HG02885 (cell line): ENCODE data around the gene YIPF6.
"Not testable (repeated sequence)": the region's sequence is repeated elsewhere in the genome, so short reads cannot be mapped to it uniquely, and the experiment has no call there.

ENCODE experiments used
- ATAC-seq: cut with Tn5 transposase; IDR thresholded peaks from one replicate; pipeline ENCODE4 v1.9.1; 2021; ENCODE audit warnings: mild to moderate bottlenecking; ENCODE audit not compliant: unreplicated experiment, poor library complexity

Gene YIPF6

DNA sequence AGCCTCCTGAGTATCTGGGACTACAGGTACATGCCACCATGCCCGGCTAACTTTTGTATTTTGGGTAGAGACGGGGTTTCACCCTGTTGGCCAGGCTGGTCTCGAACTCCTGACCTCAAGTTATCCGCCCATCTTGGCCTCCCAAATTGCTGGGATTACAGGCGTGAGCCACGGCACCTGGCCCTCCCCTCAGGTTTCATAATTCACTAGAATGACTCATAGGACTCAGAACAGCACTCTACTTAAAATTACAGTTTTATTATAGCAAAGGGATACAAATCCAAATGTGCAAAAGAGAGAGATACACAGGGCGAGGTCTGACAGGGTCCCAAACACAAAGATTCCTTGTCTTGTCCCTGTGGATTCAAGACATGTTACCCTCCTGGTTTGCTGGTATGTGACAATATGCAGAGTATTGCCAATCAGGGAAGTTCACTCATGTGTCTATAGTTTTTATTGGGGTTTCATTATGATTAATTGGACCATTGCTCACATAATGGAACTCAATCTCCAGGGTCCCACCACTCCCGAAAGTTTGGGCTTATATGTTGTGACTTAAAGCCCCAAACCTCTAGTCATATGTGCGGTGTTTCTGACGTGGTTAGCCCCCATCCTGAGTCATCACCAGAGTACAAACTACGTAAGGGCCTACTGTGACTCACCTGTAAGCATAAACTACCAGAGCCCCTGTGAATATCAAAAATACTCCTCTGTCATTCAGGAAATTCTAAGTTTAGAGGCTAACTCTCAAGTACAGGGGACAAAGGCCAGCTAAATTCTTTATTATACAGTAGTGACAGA is 5.2 kb downstream of the YIPF6 start:
- peak; percentile 58 for ATAC-seq

DNA sequence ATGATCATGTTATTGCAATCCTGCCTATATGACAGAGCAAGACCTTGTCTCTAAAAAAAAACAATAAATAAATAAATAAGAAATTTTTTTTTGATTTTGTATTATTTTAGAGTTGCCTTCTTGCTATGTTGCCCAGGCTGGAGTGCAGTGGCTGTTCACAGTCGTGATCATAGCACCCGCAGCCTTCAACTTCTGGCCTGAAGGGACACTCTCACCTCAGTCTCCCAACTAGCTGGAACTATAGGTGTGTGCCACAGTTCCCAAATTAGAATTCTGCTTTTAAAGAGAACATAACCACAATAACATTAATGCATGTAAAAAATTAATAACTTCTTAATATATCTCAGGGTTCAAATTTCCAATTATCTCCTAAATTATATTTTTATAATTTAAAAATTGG is 7.8 kb downstream of the YIPF6 start:
- ATAC-seq = no peak

DNA sequence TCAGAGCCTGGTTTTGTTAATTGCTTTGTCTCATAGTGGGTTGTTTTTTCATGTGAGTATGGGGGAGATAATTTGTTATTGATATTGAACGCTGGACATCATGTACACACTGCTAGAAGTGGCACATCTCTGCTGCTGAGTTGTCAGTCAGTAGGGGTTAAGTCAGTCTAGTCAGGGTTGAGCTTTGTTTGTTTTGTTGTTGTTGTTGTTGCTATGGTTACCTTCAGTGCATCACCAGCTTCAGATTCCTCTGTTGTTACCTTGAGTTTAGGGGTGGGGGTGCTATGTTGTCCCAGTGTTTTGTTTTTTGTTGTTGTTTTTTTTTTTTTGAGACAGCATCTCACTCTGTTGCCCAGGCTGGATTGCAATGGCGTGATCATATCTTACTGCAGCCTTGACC is 9.9 kb downstream of the YIPF6 start:
- ATAC-seq = no peak

DNA sequence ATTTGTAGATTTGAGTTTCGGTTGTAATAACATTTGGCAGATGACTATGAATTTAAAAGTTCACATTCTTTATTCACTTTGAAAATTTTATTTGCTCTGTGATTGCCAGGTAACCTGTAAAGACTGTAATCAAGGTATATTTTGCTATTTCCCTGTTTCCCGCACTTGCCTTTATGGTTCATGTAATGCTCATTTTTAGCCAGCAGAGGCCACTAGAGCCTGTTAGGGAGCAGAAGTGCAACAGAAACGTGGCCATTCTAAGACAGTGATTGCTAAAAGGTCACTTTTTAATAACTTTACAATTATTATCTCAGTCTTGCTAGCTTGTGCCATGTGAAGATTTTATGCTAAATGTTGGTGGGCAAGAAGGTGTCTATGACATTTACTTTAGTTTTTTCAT is 12.4 kb downstream of the YIPF6 start:
- ATAC-seq = peak; percentile 83

DNA sequence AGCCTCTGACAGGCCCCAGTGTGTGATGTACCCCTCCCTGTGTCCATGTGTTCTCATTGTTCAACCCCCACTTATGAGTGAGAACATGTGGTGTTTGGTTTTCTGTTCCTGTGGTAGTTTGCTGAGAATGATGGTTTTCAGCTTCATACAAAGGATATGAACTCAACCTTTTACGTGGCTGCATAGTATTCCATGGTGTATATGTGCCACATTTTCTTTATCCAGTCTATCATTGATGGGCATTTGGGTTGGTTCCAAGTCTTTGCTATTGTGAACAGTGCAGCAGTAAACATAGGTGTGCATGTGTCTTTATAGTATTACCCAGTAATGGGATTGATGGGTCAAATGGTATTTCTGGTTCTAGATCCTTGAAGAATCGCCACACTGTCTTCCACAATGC is 25.8 kb downstream of the YIPF6 start:
- ATAC-seq = not testable (repeated sequence)

DNA sequence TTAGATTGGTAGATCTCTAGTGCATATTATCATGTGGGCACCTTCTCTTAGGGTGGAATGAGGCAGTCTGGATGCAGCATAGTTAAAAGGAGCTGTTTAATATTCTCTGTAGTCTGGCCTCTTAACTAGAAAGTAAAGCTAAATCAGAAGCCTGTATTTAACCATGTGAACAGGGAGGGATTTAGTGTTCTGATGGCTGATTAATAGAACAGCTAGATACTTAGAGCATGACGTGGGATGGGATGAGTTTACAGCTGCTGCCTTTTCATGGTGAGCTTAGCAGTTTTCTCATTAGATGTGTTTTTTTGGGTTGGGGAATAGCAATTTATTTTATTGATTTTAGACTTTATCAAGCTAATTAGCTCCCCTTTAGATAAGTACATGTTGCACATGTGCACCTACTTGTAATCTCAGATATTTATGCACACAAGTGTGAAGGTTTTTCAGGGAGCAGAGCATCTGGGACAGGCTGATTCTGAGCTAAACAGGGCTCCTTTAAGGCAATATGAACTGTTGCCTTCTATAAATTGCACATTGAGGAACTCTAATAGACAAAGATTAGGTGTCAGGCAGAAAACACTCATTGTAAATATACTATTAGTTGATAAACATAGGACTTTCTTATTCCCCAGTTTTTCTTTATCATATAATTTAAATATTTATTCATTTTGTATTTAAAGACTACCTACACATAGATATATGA is 34.1 kb downstream of the YIPF6 start:
- ATAC-seq = no peak

DNA sequence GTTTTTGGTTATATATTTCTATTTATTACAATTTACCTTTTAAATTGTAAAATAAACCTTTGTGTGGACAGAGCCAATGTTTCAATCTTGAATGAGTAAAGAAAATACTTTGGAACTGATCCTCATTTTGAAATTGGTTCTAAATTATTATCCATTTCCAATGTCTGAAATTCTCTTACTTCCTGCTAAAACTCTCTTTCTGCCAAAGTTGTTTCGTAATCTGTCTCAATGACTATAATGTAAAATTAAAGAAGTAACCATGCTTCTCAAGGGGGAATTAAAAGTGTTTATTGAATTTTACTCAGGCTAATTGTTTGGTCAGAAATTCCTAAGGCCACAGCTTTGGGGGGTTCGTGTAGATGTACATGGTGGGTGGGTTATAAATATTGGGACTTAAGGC is 34.8 kb downstream of the YIPF6 start:
- no peak for ATAC-seq

DNA sequence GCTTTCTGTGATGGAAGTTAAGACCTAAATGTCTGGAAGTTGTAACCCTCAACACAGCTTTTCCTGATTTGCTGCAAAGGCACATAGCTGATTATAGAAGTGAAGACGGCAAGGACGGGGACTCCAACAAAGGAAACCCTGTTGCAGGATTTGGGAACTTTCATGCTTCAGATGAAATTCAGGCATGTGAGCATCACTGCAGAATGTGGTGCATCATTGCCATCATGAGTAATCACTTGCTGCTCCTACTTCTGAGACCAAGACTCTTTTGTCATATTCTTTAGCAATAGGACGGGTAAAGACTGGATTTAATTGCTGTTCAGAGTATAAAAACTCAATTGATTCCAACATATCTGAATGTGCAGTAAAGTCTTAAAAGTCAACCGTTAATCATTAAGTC is 35.8 kb downstream of the YIPF6 start:
- ATAC-seq = no peak

DNA sequence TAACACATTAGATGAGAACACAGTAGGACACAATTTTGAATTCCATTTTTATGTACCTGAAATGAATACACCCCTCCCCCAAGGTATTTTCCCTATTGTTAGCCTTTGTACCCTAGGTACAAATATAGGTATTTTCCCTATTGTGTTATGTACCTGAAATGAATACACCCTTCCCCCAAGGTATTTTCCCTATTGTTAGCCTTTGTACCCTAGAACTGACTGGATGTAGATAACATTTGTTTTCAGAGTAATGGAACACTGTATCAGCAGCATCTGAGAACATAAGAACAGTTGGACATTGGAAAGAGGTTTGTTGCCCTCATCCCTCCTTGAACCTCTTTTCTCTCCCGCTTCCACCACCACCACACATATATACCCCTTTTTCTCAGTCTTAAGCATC is 37.6 kb downstream of the YIPF6 start:
- no peak for ATAC-seq

DNA sequence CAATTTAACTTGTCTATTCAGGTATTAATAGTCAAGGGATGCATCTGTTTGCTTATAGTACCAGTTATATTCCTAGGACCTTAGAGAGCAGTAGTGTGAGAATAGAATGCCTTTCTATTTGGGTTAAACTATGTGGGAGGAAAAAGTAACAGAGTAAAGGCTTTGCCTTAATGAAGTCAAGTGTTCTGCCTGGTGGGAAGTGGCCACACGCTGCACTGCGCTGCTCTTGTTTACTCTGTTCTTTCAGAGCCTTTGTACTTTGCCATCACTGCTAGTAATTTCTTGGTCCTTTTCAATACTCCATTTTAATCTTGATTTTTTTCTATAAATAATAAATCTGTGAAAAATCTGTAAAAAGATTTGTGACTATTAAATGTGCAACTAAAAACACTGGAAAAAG is 38.0 kb downstream of the YIPF6 start:
- no peak for ATAC-seq

DNA sequence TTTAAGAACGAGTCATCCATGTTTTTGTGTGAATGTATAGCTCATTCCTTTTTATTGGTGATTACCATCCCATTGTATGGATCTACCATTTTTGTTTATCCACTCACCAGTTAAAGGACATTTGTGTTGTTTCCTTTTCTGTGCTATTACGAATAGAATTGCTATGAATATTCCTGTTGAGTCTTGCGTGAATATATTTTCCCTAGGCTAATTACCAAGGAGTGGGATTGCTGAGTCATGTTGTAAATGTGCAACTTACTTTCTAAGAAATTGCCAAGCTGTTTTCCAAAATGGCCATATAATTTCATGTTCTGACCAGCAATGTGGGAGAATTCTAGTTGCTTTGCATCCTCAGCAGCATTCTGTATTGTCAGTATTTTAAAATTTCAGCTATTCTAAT is 51.3 kb downstream of the YIPF6 start:
- no peak for ATAC-seq

DNA sequence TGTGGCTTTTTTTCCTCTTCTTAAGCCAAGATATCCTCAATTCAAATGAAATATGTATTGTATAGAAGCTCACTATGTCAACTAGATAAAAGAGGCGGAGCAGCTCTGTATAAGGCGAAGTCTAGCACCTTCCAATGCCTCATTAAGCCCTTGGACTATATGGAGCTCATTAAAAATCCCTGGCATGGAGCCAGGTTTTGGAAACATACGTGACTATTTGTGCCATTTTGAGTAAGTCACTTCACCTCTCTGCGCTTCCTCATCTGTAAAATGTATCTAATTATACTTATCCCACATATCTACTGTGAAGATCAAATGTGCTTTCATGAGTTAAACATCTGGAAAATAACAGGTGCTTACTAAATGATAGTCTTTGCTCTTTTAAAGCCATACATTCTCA is 57.2 kb downstream of the YIPF6 start:
- no peak for ATAC-seq

DNA sequence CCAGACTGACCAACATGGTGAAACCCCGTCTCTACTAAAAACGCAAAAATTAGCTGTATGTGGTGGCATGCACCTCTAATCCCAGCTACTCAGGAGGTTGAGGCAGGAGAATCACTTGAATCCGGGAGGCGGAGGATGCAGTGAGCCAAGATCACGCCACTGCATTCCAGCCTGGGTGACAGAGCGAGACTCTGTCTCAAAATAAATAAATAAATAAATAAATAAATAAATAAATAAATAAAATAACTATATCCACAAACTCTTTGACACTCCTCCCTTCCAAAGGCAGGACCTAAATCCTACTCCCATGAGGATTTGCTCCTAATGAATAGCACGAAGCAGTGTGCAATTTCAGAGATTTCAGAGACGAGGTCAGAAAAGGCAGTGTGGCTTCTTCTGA is 58.3 kb downstream of the YIPF6 start:
- ATAC-seq = not testable (repeated sequence)

DNA sequence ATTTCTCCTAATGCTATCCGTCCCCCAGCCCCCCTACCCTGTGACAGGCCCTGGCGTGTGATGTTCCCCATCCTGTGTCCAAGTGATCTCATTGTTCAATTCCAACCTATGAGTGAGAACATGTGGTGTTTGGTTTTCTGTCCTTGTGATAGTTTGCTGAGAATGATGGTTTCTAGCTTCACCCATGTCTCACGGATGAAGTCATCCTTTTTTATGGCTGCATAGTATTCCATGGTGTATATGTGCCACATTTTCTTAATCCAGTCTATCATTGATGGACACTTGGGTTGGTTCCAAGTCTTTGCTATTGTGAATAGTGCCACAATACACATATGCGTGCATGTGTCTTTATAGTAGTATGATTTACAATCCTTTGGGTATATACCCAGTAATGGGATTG is 61.1 kb downstream of the YIPF6 start:
- not testable (repeated sequence) for ATAC-seq

DNA sequence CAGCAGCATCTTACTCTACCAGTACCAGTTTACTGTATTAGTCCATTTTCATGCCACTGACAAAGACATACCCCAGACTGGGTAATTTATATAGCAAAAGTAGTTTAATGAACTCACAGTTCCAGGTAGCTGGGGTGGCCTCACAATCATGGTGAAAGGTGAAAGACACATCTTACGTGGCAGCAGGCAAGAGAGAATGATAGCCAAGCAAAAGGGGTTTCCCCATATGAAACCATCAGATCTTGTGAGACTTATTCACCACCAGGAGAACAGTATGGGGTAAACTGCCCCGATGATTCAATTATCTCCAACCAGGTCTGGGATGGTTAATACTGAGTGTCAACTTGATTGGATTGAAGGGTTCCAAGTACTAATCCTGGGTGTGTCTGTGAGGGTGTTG is 69.3 kb downstream of the YIPF6 start:
- no peak for ATAC-seq

DNA sequence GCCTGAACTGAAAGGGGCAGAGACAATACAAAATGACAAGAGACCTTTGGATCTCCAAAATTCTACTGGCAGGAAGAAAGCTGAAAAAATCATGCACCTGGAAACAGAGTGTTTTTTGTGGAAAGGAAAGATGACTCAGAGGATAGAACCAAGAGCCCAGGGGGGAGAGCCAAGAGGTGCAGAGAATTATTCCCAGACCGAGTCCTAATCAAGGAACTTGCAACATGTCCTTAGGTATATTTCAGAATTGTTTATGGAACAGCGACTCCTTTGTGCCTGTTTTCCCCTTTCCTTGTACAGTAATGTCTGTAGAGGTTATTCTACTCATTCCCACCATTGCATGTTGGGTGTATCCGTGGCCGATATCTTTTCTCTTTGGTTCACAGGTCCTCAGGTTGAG is 71.7 kb downstream of the YIPF6 start:
- no peak for ATAC-seq

DNA sequence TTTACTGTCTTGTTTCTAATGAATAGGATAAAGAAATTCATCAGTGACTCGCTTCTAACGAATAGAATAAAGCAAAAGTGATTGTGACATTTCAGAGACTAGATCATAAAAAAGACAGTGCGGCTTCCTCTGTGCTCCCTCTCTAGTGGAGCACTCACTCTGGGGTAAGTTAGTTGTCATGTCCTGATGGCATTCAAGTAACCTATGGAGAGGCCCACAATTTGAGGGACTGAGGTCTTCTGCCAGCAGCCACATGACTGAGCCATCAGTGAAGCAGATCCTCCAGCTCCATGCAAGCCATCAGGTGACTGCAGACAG is 72.4 kb downstream of the YIPF6 start:
- ATAC-seq = no peak

DNA sequence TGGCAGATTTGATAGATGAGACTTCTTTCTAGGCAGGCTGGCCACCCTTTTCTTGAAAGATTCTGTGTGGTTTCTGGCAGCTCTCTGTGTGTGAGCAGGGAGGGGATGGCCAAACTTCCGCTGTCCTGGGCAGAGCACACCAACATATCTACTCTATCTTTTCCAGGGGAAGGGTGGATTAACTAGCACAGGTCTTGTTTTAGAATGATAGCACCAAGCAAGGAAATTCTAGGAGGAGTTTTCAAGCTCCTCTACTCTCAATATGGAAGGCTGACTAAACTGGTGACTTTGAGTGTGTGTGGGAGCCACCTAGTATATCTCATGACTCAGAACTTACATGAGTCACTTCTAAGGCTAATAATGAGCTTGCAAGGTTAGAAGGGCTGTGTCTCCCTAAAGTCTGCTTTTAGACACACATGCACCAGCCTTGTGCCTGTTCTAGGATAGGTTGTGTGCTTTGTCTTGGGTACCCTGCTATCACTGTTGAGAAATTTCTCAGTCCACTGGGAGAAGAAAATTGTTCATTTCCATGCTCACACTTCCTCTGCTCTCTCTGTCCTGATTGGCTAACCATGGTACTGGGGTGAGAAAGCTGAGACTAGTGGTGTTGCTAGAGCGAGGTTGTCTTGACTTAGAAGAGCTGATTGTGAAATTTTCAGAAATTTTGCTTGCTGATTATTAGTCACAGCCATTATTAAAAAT is 72.9 kb downstream of the YIPF6 start:
- peak; percentile 93 for ATAC-seq

DNA sequence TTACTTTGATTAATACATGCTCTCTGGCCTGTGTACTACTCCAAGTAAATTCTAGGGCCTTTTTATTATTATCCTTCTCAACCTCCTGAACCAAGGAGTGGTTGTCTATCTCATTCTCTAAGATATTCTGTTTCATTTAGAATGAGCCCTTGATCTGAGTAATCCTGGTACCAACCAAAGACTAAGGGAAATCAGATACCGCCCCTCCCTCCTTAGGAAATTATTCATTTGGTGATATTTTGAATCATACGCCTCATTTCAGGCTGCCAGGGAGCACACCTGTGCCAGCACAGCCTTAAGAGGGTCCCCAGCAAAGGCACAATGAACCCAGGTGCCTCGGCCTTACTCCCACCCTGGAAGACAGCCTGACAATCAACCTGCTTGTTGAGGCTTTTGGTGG is 75.4 kb downstream of the YIPF6 start:
- ATAC-seq = no peak

DNA sequence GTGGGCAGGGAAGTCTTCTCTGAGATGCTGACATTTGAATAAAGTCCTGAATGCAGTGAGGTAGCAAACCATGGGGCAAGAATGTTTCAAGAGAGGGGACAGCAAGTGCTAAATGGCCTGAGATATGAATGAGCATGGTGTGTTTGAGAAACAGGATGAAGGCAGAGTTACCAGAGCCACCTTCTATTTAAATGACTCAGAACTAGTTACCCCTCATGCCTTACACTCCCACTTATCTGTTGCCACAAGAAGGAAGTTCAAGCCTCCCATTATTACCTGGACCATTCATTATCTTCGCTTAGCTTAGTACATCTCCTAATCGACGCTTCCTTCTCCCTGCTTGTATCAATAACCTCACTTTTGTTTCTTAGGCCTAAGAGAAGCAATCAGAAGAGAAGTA is 81.0 kb downstream of the YIPF6 start:
- no peak for ATAC-seq

DNA sequence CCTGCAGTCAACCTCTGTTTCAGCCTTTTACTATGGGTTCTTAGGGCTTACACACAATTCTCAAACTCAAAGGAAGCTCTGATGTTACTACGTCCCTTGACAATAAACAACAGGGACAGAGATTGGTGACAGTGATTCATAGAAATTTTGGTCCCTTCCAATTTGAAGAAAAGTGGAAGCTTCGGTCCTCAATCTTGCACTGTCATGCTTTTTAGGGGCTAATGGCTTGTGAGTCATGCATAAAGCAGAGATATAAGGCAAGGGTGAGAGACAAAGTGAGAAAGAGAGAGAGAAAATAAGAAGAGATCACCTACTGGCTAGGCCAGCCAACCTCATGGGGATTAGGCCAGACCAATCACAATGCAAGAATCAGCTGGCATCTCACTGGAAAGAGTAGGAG is 85.4 kb downstream of the YIPF6 start:
- ATAC-seq = no peak
